Measurements from ENCODE around the gene LNX1. TPM values are rescaled to one million over a fixed set of nuclear protein-coding genes. Genes with fewer than 3 reads are reported as not detected.

LNX1 gene
- total RNA-seq, 1 donor = 0.43 TPM

- no peak for DNase-seq (ENCODE audit: low read depth)
- H3K4me3 ChIP-seq (ENCODE audit: low read depth, low read length) = no peak overlapping the region
- TF ChIP-seq CTCF (IDR thresholded peaks at IDR 0.05; ENCODE audit: insufficient read depth, low read depth, low read length) = no peak
These were observed 149.7 kb downstream of the LNX1 start for GRCh38 chr4:53441564-53441963.

GRCh38 chr4:53436251-53436650 lies 155.0 kb downstream of the LNX1 start:
- H3K4me3 ChIP-seq (ENCODE audit: low read depth, low read length) = no peak overlapping the region
- no peak for TF ChIP-seq CTCF (IDR thresholded peaks at IDR 0.05; ENCODE audit: insufficient read depth, low read depth, low read length)
- no peak for DNase-seq (ENCODE audit: low read depth)

GRCh38 chr4:53432528-53433424 lies 158.5 kb downstream of the LNX1 start:
- H3K4me3 ChIP-seq (ENCODE audit: low read depth, low read length) = no peak overlapping the region
- peak; percentile 74 for DNase-seq (ENCODE audit: low read depth)
- TF ChIP-seq CTCF (IDR thresholded peaks at IDR 0.05; ENCODE audit: insufficient read depth, low read depth, low read length) = no peak

GRCh38 chr4:53431052-53431451 lies 160.2 kb downstream of the LNX1 start:
- no peak for DNase-seq (ENCODE audit: low read depth)
- TF ChIP-seq CTCF (IDR thresholded peaks at IDR 0.05; ENCODE audit: insufficient read depth, low read depth, low read length) = no peak

GRCh38 chr4:53427366-53427765 lies 163.9 kb downstream of the LNX1 start:
- no peak for DNase-seq (ENCODE audit: low read depth)
- no peak overlapping the region for H3K4me3 ChIP-seq (ENCODE audit: low read depth, low read length)
- TF ChIP-seq CTCF (IDR thresholded peaks at IDR 0.05; ENCODE audit: insufficient read depth, low read depth, low read length) = no peak

More at GRCh38 chr4:53431052-53431451, 160.2 kb downstream of the LNX1 start:
- no peak overlapping the region for H3K4me3 ChIP-seq (ENCODE audit: low read depth, low read length)

- no peak for TF ChIP-seq CTCF (IDR thresholded peaks at IDR 0.05; ENCODE audit: insufficient read depth, low read depth, low read length)
- no peak overlapping the region for H3K4me3 ChIP-seq (ENCODE audit: low read depth, low read length)
- no peak for DNase-seq (ENCODE audit: low read depth)
These were observed 167.0 kb downstream of the LNX1 start for GRCh38 chr4:53424280-53424679.
